Esophagus muscularis mucosa (tissue), 4 donors: ENCODE data around the gene ATP1A2.

ENCODE experiments used
- EP300 ChIP-seq: sonication (generic); formaldehyde crosslinking; IDR thresholded peaks from one replicate; pipeline ENCODE4 v1.6.1; 2017; ENCODE audit warnings: antibody characterized with exemption
- POLR2A ChIP-seq: fragments of 450-650 bp; IDR thresholded peaks from one replicate; pipeline ENCODE4 v1.6.1; 2017; ENCODE audit warnings: antibody characterized with exemption, moderate library complexity, mild to moderate bottlenecking, low read depth
- POLR2AphosphoS5 ChIP-seq, 2 donors: sonication (generic); formaldehyde crosslinking; IDR thresholded peaks; one replicate each; pipeline ENCODE4 v1.6.1; 2017; ENCODE audit warnings: antibody characterized with exemption in 2 of 2
- TF ChIP-seq, protein P1 (sequence below), 3 experiments: fragments of 200-600 bp in 2 of 3; fragments of 450-650 bp in 1 of 3; sonication (generic) in 2 of 3; IDR thresholded peaks; one replicate each; pipeline ENCODE4 v1.5.1; 2017 to 2019; ENCODE audit warnings: antibody characterized with exemption in 3 of 3, mild to moderate bottlenecking in 2 of 3, moderate library complexity in 1 of 3

DNA sequence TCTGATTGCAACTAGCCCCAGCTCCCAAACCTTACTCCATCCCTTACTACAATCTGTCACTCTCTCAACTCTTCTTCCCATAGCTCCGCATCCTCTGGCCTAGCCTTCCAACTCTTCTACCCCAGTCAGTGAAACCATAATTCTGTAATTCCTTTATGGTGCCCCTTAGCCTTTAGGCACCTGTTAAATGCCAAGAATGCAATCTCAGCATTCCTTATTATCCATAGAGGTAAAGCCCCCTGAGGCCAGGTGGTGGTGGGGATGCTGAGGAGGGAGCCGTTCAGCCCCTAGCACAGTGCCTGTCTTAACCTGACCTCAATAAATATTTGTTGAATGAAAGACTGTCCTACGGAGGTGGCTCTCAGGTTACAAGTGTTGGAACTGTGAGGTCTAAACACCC is 14.0 kb downstream of the ATP1A2 start:
- TF ChIP-seq, protein P1, sequence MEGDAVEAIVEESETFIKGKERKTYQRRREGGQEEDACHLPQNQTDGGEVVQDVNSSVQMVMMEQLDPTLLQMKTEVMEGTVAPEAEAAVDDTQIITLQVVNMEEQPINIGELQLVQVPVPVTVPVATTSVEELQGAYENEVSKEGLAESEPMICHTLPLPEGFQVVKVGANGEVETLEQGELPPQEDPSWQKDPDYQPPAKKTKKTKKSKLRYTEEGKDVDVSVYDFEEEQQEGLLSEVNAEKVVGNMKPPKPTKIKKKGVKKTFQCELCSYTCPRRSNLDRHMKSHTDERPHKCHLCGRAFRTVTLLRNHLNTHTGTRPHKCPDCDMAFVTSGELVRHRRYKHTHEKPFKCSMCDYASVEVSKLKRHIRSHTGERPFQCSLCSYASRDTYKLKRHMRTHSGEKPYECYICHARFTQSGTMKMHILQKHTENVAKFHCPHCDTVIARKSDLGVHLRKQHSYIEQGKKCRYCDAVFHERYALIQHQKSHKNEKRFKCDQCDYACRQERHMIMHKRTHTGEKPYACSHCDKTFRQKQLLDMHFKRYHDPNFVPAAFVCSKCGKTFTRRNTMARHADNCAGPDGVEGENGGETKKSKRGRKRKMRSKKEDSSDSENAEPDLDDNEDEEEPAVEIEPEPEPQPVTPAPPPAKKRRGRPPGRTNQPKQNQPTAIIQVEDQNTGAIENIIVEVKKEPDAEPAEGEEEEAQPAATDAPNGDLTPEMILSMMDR (IDR thresholded peaks at IDR 0.05) = no peak
- TF ChIP-seq POLR2A (no peak), EP300 (no peak), POLR2AphosphoS5 (IDR thresholded peaks at IDR 0.05) (no peak)
